HG02884 (cell line): Measurements from ENCODE around the gene GPC3.

ENCODE experiments used
- ATAC-seq: cut with Tn5 transposase; IDR thresholded peaks from one replicate; pipeline ENCODE4 v1.9.1; 2021; ENCODE audit warnings: mild to moderate bottlenecking, moderate library complexity; ENCODE audit not compliant: unreplicated experiment

Gene GPC3

GRCh38 chrX:133852837-133853356, 132.5 kb downstream of the GPC3 start:
- no peak for ATAC-seq

DNA sequence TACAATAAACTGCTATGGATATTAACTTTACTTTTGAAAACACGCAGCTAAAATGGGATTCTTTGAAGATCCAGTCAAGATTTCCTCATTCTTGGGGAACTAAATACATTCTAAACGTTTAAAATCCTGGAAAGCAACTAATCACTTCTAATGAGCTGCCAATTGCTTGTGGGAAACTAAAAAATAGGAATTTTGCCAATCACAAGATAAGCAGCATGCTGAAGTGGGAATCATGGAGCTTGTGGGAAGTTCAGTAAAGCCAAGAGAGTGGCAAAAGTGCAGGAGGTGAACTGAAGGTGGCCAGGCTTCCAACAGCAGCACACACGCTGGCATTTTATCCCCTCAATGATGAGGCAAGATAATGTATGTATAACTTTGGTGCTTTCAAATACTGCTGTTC, 133.0 kb downstream of the GPC3 start:
- no peak for ATAC-seq

DNA sequence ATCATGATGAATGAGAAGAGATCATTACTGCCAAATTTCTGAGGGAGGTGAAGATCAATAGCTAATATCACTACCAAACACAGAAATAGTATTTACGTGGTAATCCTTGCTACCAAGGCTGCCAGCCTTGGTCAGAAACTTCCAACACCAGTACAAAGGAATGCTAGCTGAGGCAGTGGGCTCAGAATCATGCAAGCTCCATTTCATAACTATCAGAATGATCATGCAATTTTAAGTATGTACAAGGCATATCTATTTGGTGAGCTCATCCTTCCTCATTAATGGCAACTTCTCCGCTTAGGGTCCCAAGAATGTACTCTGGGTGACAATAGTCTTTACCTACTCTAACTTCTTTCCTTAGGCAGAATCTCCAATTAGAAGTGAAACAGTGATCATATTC, 135.0 kb downstream of the GPC3 start:
- no peak for ATAC-seq

DNA sequence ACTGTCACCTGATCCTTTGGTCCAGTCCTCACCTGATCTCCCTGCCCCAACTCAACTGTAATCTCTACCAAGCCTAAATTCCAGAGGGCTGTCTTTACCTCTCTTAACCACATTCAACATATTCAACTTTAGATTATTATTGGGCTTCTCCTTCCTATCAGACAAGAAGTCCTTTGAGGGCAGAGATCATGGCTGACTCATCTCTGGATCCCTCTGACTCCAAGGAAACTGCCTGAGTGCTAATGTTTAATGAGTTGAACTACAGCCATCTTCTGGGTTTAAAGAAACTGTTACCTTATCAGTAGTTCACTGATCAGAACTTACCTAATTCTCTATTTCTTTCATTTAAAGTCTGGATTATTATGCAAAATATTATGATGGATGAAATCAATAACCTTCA, 135.7 kb downstream of the GPC3 start:
- ATAC-seq: no peak

DNA sequence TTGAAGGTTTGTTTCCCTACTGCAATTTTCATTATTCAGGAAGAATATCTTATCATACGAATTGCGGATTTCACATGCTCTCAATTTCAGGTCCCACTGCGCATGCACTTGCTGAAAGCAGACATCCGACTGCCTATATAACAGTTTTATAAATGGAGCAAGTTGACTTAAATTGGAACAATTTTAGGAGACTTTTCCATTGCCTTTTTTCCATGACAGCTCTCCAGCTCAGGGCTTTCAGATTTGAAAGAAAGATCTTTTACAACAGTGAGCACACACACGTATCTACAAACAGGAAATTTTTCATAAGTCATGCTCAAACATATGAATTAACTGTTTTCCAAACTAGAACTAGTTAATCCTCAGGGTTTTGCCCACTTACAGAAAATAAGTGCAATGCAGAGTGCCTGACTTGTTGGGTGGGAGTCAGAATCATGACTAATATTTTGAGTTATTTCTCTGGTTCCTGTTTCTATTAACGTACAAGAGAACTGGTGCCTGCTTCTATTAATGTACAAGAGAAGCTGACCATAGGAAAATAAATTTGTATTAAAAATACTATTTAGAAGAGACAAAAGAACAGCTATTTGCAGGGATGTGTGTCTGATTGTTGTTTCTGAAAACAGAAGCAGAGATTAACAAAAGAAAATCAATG, 137.9 kb downstream of the GPC3 start:
- no peak for ATAC-seq

GRCh38 chrX:133846311-133846710, 139.1 kb downstream of the GPC3 start:
- ATAC-seq: no peak

DNA sequence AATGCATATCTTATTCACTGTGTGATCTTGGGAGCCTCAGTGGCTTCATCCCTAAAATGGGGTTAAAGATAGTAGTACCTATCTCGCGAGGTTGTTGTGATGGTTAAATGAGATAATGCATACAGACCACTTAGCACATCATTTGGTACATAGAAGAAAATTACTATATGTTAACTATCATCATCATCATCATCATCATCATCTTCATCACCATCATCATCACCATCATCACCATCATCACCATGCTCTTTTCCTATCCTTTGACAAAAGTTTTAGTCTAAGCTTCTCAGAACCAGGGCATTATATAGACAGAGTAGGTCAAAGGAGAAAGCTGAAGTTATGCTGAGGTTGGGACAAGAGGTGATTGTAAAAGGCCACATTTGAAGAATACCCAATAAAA, 145.0 kb downstream of the GPC3 start:
- no peak for ATAC-seq

GRCh38 chrX:133838761-133839676, 146.4 kb downstream of the GPC3 start:
- no peak for ATAC-seq

DNA sequence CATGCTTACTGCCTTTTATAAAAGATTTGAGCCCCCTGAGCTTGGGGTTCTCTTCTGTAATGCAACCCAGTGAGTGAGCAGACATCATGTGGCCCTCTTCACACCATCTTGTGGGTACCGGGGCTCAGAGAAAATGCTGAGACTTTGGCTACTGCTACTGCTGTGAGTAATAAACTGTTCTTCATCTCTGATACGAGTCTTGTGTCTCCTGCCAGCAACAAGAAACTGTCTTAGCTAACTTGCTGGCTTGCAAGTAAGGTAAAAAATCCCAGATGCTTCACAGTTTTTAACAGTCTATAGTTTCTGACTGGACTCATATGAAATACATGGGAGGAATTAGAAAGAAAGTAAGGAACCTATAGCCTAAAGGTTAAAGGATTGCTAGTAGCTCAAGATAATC, 148.3 kb downstream of the GPC3 start:
- ATAC-seq: no peak

GRCh38 chrX:133836561-133836960, 148.8 kb downstream of the GPC3 start:
- ATAC-seq: no peak

- no peak for ATAC-seq
Observed at GRCh38 chrX:133834771-133835170, 150.6 kb downstream of the GPC3 start.

DNA sequence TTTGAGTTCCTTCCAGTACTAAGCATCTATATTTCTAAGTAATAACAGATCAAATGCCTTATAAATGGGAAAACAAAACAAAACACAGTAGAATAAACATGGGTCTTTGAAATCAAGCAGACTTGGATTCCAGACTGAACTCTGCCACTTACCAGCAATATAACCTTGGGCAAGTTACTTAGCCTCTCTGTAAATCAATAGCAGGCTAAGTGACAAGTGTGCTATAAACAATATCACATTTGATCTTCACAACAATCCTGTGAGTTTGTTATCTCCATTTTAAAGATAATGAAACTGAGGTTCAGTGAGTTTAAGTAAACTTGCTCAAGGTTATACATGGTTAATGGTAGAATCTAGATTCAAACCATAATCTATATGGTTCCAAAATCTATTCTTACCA, 165.8 kb downstream of the GPC3 start:
- no peak for ATAC-seq

GRCh38 chrX:133818019-133818418, 167.4 kb downstream of the GPC3 start:
- ATAC-seq: no peak

GRCh38 chrX:133815496-133815895, 169.9 kb downstream of the GPC3 start:
- ATAC-seq: no peak

DNA sequence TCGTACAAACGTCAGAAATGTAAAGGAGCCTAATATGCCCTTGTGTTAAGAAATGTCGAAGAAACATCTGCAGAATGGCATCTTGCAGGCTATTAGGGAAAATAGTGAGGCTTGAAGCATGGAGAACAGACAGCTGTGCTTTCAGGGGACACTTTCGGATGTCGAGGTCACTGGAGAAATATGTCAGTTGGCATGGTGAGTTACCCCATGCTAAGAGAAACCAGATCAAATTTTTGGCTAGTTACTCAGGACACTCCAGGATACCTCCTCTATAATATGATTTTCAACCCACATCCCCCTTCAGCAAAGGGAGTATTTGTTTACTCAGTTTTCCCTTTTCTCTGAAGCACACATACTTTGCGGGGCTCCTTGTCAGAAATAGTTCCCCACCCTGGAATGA, 171.4 kb downstream of the GPC3 start:
- ATAC-seq: no peak

GRCh38 chrX:133812402-133812801, 173.0 kb downstream of the GPC3 start:
- ATAC-seq: no peak

GRCh38 chrX:133810925-133811324, 174.5 kb downstream of the GPC3 start:
- ATAC-seq: no peak

DNA sequence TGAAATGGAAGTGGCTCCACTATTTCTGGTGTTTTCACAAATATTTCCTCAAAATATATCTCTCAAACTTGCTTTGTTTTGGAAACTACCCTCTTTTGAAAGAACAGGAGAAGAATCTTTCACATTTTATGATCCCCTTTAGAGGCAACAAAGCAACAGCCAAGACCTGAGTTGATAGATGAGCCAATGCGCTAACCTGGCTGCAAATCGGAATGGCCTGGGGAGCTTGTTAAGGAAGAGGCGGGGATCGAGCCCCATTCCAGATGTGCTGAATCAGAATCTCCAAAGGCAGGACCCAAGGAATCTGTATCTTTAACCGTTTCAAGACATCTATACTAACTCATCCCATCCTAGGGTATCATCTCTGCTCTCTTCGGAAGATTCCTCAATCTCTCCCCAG, 181.3 kb downstream of the GPC3 start:
- no peak for ATAC-seq

DNA sequence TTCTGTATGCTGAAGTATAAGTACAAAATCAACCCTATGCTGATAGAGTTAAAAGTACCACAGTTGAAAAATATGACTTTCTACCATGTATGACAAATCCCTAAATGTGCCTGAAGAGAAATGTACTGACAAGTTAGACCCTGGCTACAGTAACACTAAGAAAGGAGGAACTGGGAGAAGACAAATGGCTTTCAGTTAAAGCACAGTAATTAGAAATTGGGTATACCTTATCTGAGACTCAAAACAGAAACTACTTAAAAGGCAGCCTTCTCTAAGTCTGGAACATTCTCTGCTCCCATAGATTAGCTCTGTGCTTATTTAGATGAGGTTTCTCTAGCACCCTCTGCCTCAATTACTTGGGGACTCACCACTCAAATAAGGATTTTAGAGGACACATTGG, 189.1 kb downstream of the GPC3 start:
- ATAC-seq: no peak

DNA sequence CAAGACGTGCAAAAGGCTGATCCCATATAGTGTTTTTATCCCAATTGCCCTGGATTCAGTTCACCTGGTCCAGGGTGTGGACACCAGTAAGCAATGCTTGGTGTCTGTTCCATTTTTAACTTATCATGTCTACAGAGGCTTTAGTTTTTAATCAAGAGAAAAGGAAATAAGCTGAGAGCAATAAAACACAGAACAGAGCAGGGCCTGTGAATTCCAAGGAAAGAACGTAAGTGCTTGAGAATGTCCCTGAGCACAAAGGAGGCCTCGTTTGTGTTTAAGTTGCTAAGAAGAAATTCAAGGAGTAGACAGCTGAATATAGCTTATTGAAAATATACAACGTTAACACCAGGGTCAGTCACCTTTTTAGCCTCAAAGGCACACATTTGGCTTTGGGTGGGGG, 191.3 kb downstream of the GPC3 start:
- no peak for ATAC-seq

DNA sequence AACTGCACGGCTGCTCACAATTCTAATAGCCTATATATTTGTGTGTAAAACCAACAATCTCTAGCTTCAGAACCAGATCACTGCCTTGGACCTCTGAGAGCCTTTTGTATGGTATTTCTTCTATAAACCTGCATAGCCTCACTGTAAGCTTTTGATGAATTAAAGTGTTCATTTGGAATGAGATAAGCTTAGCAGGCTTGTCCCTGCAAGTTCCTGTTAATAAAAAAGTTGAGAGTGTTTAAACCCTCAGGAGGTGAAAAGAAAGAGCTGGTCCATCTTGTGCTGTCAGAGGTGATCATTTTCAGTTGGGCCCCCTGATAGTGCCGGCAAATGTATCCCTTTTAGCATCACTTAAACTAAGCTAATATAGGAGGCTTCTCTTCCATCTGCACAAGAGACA, 191.8 kb downstream of the GPC3 start:
- no peak for ATAC-seq
